HepG2 (cell line): ENCODE measurements around the gene OR51D1. TPM values are rescaled to one million over a fixed set of nuclear protein-coding genes. Genes with fewer than 3 reads are reported as not detected.

Experiments
- ATAC-seq: fragments of 200-7000 bp; cut with Tn5 transposase; 3 replicates; pipeline ENCODE4 v1.9.1; 2020; ENCODE audit warnings: mild to moderate bottlenecking, moderate library complexity
- BruUV-seq: library from RNA; stranded (reverse); fragments of 400-500 nt; replicated peaks from 2 replicates; lab custom pipeline; 2021; lab: Mats Ljungman, UMichigan
- CTCF ChIA-PET: fragments of 300-600 bp; formaldehyde crosslinking; extraction: SDS; loops from one replicate; lab custom pipeline; 2021; ENCODE audit warnings: low total read pairs, inconsistent platforms, low intra/inter-chr PET ratio; lab: Yijun Ruan, JAX
- POLR2A ChIA-PET: fragments of 350-600 bp; sonication (Branson Sonifier 250); formaldehyde crosslinking; loops from one replicate; lab custom pipeline; 2020; ENCODE audit warnings: antibody characterized with exemption, inconsistent platforms; lab: Yijun Ruan, JAX
- DNase-seq: peaks from one replicate; pipeline ENCODE4 v3.0.0-alpha.2; 2015; ENCODE audit warnings: low spot score
- FAIRE-seq: peaks from 3 replicates; lab custom pipeline; 2011; peaks lifted over from hg19 to GRCh38; lab: Jason Lieb, UNC
- H2AFZ ChIP-seq: one replicate; pipeline ENCODE4 v1.6.1; 2011; ENCODE audit warnings: low read length, inconsistent platforms
- H3K27ac ChIP-seq: fragments of 300-600 bp; 3 replicates; pipeline ENCODE4 v1.8.0; 2011; ENCODE audit warnings: mixed run types, mild to moderate bottlenecking, mixed read lengths, low read length, inconsistent platforms; ENCODE audit not compliant: insufficient read depth; ENCODE audit errors: extremely low read length
- H3K27me3 ChIP-seq, 2 experiments: fragments of 200-600 bp in 1 of 2; 2 replicates in 1 of 2; 3 replicates in 1 of 2; pipeline versions ENCODE4 v1.6.0 to v1.8.0; 2011; ENCODE audit warnings: low read length in 2 of 2, mild to moderate bottlenecking in 2 of 2, moderate library complexity in 2 of 2, inconsistent platforms in 1 of 2; ENCODE audit not compliant: insufficient read depth in 2 of 2, control insufficient read depth in 1 of 2
- H3K36me3 ChIP-seq, 2 experiments: fragments of 200-600 bp in 1 of 2; replicated peaks in 1 of 2; 2 replicates in 1 of 2; 3 replicates in 1 of 2; pipeline versions ENCODE4 v1.5.1 to v1.8.0; 2011; ENCODE audit warnings: low read length in 2 of 2, inconsistent platforms in 1 of 2; ENCODE audit not compliant: insufficient read depth in 2 of 2, control insufficient read depth in 1 of 2
- H3K4me1 ChIP-seq: 2 replicates; pipeline ENCODE4 v1.5.1; 2012; ENCODE audit warnings: low read length, inconsistent platforms; ENCODE audit not compliant: insufficient read depth
- H3K4me2 ChIP-seq: 2 replicates; pipeline ENCODE4 v1.6.0; 2011; ENCODE audit warnings: low read depth, low read length, inconsistent platforms
- H3K4me3 ChIP-seq, 3 experiments: fragments of 200-600 bp in 1 of 3; sonication (generic), shearing (Covaris generic) in 1 of 3; replicated peaks in 1 of 3; 2 replicates each; pipeline ENCODE4 v1.5.1; 2011 to 2016; ENCODE audit warnings: low read length in 3 of 3, inconsistent platforms in 2 of 3, low read depth in 2 of 3, mild to moderate bottlenecking in 2 of 3, control low read depth in 1 of 3, mixed read lengths in 1 of 3; ENCODE audit not compliant: insufficient read depth in 1 of 3
- H3K79me2 ChIP-seq: one replicate; pipeline ENCODE4 v1.6.1; 2011; ENCODE audit warnings: low read length, inconsistent platforms; ENCODE audit not compliant: insufficient read depth
- H3K9ac ChIP-seq: 2 replicates; pipeline ENCODE4 v1.6.0; 2011; ENCODE audit warnings: mild to moderate bottlenecking, low read depth, low read length, inconsistent platforms; ENCODE audit not compliant: insufficient read depth
- H3K9me3 ChIP-seq: 2 replicates; pipeline ENCODE4 v1.5.1; 2012; ENCODE audit warnings: mild to moderate bottlenecking, low read length
- H4K20me1 ChIP-seq: 2 replicates; pipeline ENCODE4 v1.6.0; 2011; ENCODE audit warnings: inconsistent platforms, mild to moderate bottlenecking, low read length, moderate library complexity; ENCODE audit not compliant: insufficient read depth
- EP300 ChIP-seq, 3 experiments: sonication (generic) in 1 of 3; formaldehyde crosslinking in 1 of 3; IDR thresholded peaks; 2 replicates each; pipeline versions ENCODE4 v1.5.1 to v1.6.1; 2011 to 2020; ENCODE audit warnings: low read depth in 2 of 3, low read length in 2 of 3, borderline replicate concordance in 1 of 3, improper control_type of control experiment in 1 of 3, mild to moderate bottlenecking in 1 of 3, missing genetic modification reagents in 1 of 3, moderate library complexity in 1 of 3
- ERF ChIP-seq: IDR thresholded peaks from 2 replicates; pipeline ENCODE4 v1.6.1; 2018; ENCODE audit warnings: missing biosample characterization, missing genetic modification reagents
- FOXP1 ChIP-seq, 2 experiments: fragments of 450-650 bp in 1 of 2; IDR thresholded peaks; 2 replicates each; pipeline ENCODE4 v1.6.1; 2017 to 2018; ENCODE audit warnings: antibody characterized with exemption in 1 of 2
- NAIF1 ChIP-seq: sonication (generic); formaldehyde crosslinking; IDR thresholded peaks from 2 replicates; pipeline ENCODE4 v1.5.0; 2020; ENCODE audit warnings: mild to moderate bottlenecking, missing genetic modification reagents, borderline replicate concordance
- PPARG ChIP-seq: conservative IDR thresholded peaks from 2 replicates; pipeline ENCODE4 v1.6.1; 2016; ENCODE audit warnings: missing biosample characterization, missing genetic modification reagents
- SIX1 ChIP-seq: sonication (generic); formaldehyde crosslinking; IDR thresholded peaks from 2 replicates; pipeline ENCODE4 v1.4.0; 2020; ENCODE audit warnings: missing genetic modification reagents, borderline replicate concordance
- SRF ChIP-seq: IDR thresholded peaks from 2 replicates; pipeline ENCODE4 v1.6.1; 2011; ENCODE audit warnings: mild to moderate bottlenecking, low read depth, low read length, moderate library complexity
- TARDBP ChIP-seq: sonication (generic); formaldehyde crosslinking; IDR thresholded peaks from 2 replicates; pipeline ENCODE4 v1.8.0; 2022; ENCODE audit warnings: mild to moderate bottlenecking, missing genetic modification reagents
- THYN1 ChIP-seq: sonication (generic); formaldehyde crosslinking; IDR thresholded peaks from 2 replicates; pipeline ENCODE4 v1.8.1; 2023; ENCODE audit warnings: low read depth, mild to moderate bottlenecking, moderate library complexity, missing genetic modification reagents, borderline replicate concordance
- YEATS4 ChIP-seq: sonication (generic); formaldehyde crosslinking; IDR thresholded peaks from 2 replicates; pipeline ENCODE4 v1.4.0; 2020; ENCODE audit warnings: missing genetic modification reagents, borderline replicate concordance
- ZBTB42 ChIP-seq: sonication (generic); formaldehyde crosslinking; IDR thresholded peaks from 2 replicates; pipeline ENCODE4 v1.5.0; 2020; ENCODE audit warnings: mild to moderate bottlenecking, missing genetic modification reagents
- ZNF12 ChIP-seq: sonication (generic); formaldehyde crosslinking; IDR thresholded peaks from 2 replicates; pipeline ENCODE4 v1.5.0; 2020; ENCODE audit warnings: missing genetic modification reagents
- ZNF260 ChIP-seq: sonication (generic); formaldehyde crosslinking; IDR thresholded peaks from 2 replicates; pipeline ENCODE4 v1.4.0; 2020; ENCODE audit warnings: missing genetic modification reagents, low read depth, mild to moderate bottlenecking, borderline replicate concordance
- ZNF263 ChIP-seq: sonication (generic); formaldehyde crosslinking; IDR thresholded peaks from 2 replicates; pipeline ENCODE4 v1.4.0; 2020; ENCODE audit warnings: missing genetic modification reagents
- ZNF530 ChIP-seq: sonication (generic); formaldehyde crosslinking; IDR thresholded peaks from 2 replicates; pipeline ENCODE4 v1.5.0; 2020; ENCODE audit warnings: low read depth, mild to moderate bottlenecking, missing genetic modification reagents
- WGBS: methylation state at CpG from one replicate; pipeline ENCODE4 v1.1.6; 2017; ENCODE audit warnings: low lambda C conversion rate; 5-methylcytosine and 5-hydroxymethylcytosine counted together
- in situ Hi-C: cut with HindIII; loops from 2 replicates; pipeline ENCODE4 v1.10.0; 2017; ENCODE audit warnings: low pct_unique_long_range_greater_than_20kb; ENCODE audit not compliant: extremely low pct_ligation_motif_present
- intact Hi-C: fragments of 100-400 bp; cut with micrococcal nuclease; formaldehyde crosslinking; loops from one replicate; pipeline ENCODE4 v1.10.0; 2022; ENCODE audit not compliant: unreplicated experiment
- polyA plus RNA-seq, 8 experiments: library from polyadenylated mRNA; depleted of rRNA in 3 of 8; stranded (reverse) in 7 of 8; unstranded in 1 of 8; fragments of >200 nt; fragmentation: Illumina TruSeq in 4 of 8; extraction: Trizol in 4 of 8; gene quantifications; 2 replicates each; pipeline versions ENCODE4 v1.2.1 to v1.2.3, GENCODE V29; 2011 to 2016; ENCODE audit warnings: low read depth in 4 of 8, missing spikeins in 1 of 8, mixed read lengths in 1 of 8; ENCODE audit not compliant: insufficient read depth in 1 of 8
- total RNA-seq, 5 experiments: library from RNA; depleted of rRNA; stranded (reverse); fragments of >200 nt; fragmentation: Illumina TruSeq; extraction: Trizol; gene quantifications; 2 replicates each; pipeline ENCODE4 v1.2.3, GENCODE V29; 2016; ENCODE audit warnings: low read depth in 1 of 5
- TF ChIP-seq, protein P1 (sequence below): sonication (generic); formaldehyde crosslinking; IDR thresholded peaks from 2 replicates; pipeline ENCODE4 v1.5.0; 2020; ENCODE audit warnings: missing genetic modification reagents
- TF ChIP-seq, protein P2 (sequence below): IDR thresholded peaks from 2 replicates; pipeline ENCODE4 v1.6.1; 2012; ENCODE audit warnings: inconsistent platforms

The OR51D1 gene
- total and polyA plus RNA-seq, 2 of the 13 experiments (the other 11 are each of a cell fraction or from before 2014, with no cell fraction given): not detected

DNA sequence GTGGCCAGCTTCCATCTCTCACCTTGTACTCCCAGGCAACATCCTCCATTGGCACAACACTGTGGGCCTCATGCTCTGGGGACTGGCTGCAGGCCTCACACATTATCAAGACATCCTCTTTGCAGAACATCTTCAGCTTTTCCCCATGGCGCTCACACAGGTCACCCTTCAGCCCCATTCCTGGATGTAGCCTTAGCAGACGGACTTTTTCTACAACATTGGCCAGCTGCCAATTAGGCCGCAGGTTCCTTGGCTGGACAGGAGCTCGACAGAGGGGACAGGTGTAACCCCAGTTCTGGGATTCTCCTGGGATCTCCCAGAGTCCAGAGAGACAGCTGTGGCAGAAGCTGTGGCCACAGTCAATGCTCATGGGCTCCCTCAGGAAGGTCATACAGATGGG is 32.2 kb upstream of the OR51D1 start:
- H4K20me1 ChIP-seq: no peaks in the 10 kb centered on the region
- ATAC-seq (no peak), DNase-seq (no peak), FAIRE-seq (no peak)
- no peaks in the 10 kb centered on the region for H3K9me3 ChIP-seq
- no peak overlapping the region for H3K4me3 ChIP-seq
- H3K79me2 ChIP-seq: no peaks in the 10 kb centered on the region
- BruUV-seq: no TSS peak
- intact Hi-C loops (no loop called here), in situ Hi-C loops (no loop called here)
- POLR2A ChIA-PET: no interaction called here
- H2AFZ ChIP-seq: no peak overlapping the region
- H3K4me1 ChIP-seq: no peaks in the 10 kb centered on the region
- CTCF ChIA-PET: no interaction called here
- peaks cover 0 to 45% of the 10 kb centered on the region in 2 experiments; a peak in 3 of 5 replicates for H3K27me3 ChIP-seq
- H3K4me2 ChIP-seq: no peak overlapping the region
- TF ChIP-seq, protein P1, sequence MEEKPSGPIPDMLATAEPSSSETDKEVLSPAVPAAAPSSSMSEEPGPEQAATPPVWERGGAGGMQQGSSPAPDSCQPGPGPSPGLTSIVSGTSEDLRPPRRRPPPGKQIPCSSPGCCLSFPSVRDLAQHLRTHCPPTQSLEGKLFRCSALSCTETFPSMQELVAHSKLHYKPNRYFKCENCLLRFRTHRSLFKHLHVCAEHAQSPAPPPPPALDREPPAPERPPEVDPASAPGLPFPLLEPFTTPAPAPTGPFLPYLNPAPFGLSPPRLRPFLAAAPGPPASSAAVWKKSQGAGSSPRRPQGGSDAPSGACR (CRISPR knock-in tag): no peak
- TF ChIP-seq TARDBP (CRISPR knock-in tag): no peak
- TF ChIP-seq FOXP1 (IDR thresholded peaks at IDR 0.05): no peak
- no peak for TF ChIP-seq FOXP1 (CRISPR knock-in tag; IDR thresholded peaks at IDR 0.05)
- TF ChIP-seq ZNF12 (CRISPR knock-in tag): no peak
- no peak for TF ChIP-seq ZNF260 (CRISPR knock-in tag)
- TF ChIP-seq PPARG (CRISPR knock-in tag): no peak
- TF ChIP-seq YEATS4 (CRISPR knock-in tag): no peak
- no peak for TF ChIP-seq ERF (CRISPR knock-in tag)
- TF ChIP-seq NAIF1 (CRISPR knock-in tag): no peak
- no peak for TF ChIP-seq THYN1 (CRISPR knock-in tag)
- no peak for TF ChIP-seq EP300 (IDR thresholded peaks at IDR 0.05; ENCODE audit: low read depth in 2 of 2, low read length in 2 of 2)
- no peak for TF ChIP-seq EP300 (CRISPR knock-in tag; IDR thresholded peaks at IDR 0.05; ENCODE audit: borderline replicate concordance)
- TF ChIP-seq ZNF530 (CRISPR knock-in tag): no peak
- no peak for TF ChIP-seq SRF
- no peak for TF ChIP-seq ZBTB42 (CRISPR knock-in tag)
- TF ChIP-seq, protein P2, sequence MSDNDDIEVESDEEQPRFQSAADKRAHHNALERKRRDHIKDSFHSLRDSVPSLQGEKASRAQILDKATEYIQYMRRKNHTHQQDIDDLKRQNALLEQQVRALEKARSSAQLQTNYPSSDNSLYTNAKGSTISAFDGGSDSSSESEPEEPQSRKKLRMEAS: no peak
- no peak for TF ChIP-seq ZNF263
- no peak for TF ChIP-seq SIX1 (CRISPR knock-in tag)
- 10% methylated on average over 3 of the region's 4 CpGs for WGBS
- H3K36me3 ChIP-seq: no peaks in the 10 kb centered on the region
- H3K9ac ChIP-seq: no peak overlapping the region
- no peak overlapping the region for H3K27ac ChIP-seq
